IMR-90 (cell line): Measurements from ENCODE around the gene PCCB.

Experiments
- CEBPB ChIP-seq: IDR thresholded peaks from 2 replicates; pipeline ENCODE4 v1.6.1; 2012; ENCODE audit warnings: low read depth, low read length, improper control_type of control experiment
- MXI1 ChIP-seq: IDR thresholded peaks from 2 replicates; pipeline ENCODE4 v1.6.1; 2012; ENCODE audit warnings: low read depth, mild to moderate bottlenecking, low read length, moderate library complexity, borderline replicate concordance
- RAD21 ChIP-seq: IDR thresholded peaks from 2 replicates; pipeline ENCODE4 v1.6.1; 2012; ENCODE audit warnings: low read length, improper control_type of control experiment
- RFX5 ChIP-seq: IDR thresholded peaks from 2 replicates; pipeline ENCODE4 v1.8.0; 2012; ENCODE audit warnings: low read depth, mild to moderate bottlenecking, low read length, moderate library complexity
- TF ChIP-seq, protein P1 (sequence below): conservative IDR thresholded peaks from 2 replicates; pipeline ENCODE4 v1.5.1; 2012; ENCODE audit warnings: mild to moderate bottlenecking, low read depth, low read length, improper control_type of control experiment

DNA sequence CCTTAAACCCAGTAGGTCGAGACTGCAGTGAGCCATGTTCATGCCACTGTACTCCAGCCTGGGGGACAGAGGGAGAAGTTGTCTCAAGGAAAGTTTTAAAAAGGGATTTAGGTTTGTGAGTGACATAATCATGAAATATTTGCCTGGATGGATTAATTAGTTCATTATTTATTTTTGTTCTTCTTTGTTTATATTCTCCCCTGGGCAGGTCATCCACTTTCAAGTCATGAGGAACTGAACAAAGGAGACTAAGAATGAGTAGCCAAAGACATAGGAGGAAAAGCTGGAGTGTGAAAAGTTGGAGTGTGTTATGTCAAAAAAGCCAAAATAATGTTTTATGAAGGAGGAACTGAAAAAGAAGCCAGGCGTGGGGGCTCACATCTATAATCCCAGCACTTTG lies 17.7 kb upstream of the PCCB start:
- TF ChIP-seq RAD21 (no peak), RFX5 (no peak), CEBPB (no peak), MXI1 (no peak)
- TF ChIP-seq, protein P1, sequence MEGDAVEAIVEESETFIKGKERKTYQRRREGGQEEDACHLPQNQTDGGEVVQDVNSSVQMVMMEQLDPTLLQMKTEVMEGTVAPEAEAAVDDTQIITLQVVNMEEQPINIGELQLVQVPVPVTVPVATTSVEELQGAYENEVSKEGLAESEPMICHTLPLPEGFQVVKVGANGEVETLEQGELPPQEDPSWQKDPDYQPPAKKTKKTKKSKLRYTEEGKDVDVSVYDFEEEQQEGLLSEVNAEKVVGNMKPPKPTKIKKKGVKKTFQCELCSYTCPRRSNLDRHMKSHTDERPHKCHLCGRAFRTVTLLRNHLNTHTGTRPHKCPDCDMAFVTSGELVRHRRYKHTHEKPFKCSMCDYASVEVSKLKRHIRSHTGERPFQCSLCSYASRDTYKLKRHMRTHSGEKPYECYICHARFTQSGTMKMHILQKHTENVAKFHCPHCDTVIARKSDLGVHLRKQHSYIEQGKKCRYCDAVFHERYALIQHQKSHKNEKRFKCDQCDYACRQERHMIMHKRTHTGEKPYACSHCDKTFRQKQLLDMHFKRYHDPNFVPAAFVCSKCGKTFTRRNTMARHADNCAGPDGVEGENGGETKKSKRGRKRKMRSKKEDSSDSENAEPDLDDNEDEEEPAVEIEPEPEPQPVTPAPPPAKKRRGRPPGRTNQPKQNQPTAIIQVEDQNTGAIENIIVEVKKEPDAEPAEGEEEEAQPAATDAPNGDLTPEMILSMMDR, result no peak
